IPS-NIHi7 (cell line): ENCODE measurements around the gene DYNLT4.
A peak's percentile ranks its signal among the peaks of the same experiment; 100 is the strongest.
"Not testable (repeated sequence)": the region's sequence is repeated elsewhere in the genome, so short reads cannot be mapped to it uniquely, and the experiment has no call there.

ENCODE experiments used
- DNase-seq: peaks from one replicate; pipeline ENCODE4 v3.0.0; 2012; ENCODE audit warnings: mixed read lengths; ENCODE audit errors: extremely low spot score

The DYNLT4 gene

GRCh38 chr1:44828841-44829440 is 21.8 kb upstream of the DYNLT4 start:
- DNase-seq: no peak

- DNase-seq: no peak
These were observed 21.0 kb upstream of the DYNLT4 start for GRCh38 chr1:44828003-44828651.

- peak; percentile 56 for DNase-seq
These were observed 20.2 kb upstream of the DYNLT4 start for GRCh38 chr1:44827197-44828002.

- no peak for DNase-seq
These were observed 19.4 kb upstream of the DYNLT4 start for GRCh38 chr1:44826375-44827196.

- not testable (repeated sequence) for DNase-seq
These were observed 17.2 kb upstream of the DYNLT4 start for GRCh38 chr1:44824392-44824791.

GRCh38 chr1:44822981-44823451 is 15.9 kb upstream of the DYNLT4 start:
- DNase-seq: no peak

- DNase-seq: no peak
These were observed 15.1 kb upstream of the DYNLT4 start for GRCh38 chr1:44822131-44822701.

GRCh38 chr1:44821240-44821715 is 14.1 kb upstream of the DYNLT4 start:
- DNase-seq: no peak

- no peak for DNase-seq
These were observed 13.4 kb upstream of the DYNLT4 start for GRCh38 chr1:44820328-44821239.

- DNase-seq: peak; percentile 86
These were observed 12.6 kb upstream of the DYNLT4 start for GRCh38 chr1:44819608-44820327.

- no peak for DNase-seq
These were observed 12.1 kb upstream of the DYNLT4 start for GRCh38 chr1:44819196-44819607.

GRCh38 chr1:44817771-44818495 is 10.8 kb upstream of the DYNLT4 start:
- DNase-seq: no peak

- no peak for DNase-seq
These were observed 10.2 kb upstream of the DYNLT4 start for GRCh38 chr1:44817307-44817706.

- not testable (repeated sequence) for DNase-seq
These were observed 8.8 kb upstream of the DYNLT4 start for GRCh38 chr1:44815926-44816325.

- DNase-seq: peak; percentile 32
These were observed 5.8 kb upstream of the DYNLT4 start for GRCh38 chr1:44812822-44813543.

GRCh38 chr1:44811234-44811633 is 4.1 kb upstream of the DYNLT4 start:
- no peak for DNase-seq

- not testable (repeated sequence) for DNase-seq
These were observed 3.6 kb upstream of the DYNLT4 start for GRCh38 chr1:44810762-44811105.

- no peak for DNase-seq
These were observed 3.1 kb upstream of the DYNLT4 start for GRCh38 chr1:44810101-44810761.
